Measurements from ENCODE around the gene IQUB.
"Not testable (repeated sequence)": the region's sequence is repeated elsewhere in the genome, so short reads cannot be mapped to it uniquely, and the experiment has no call there.

DNA sequence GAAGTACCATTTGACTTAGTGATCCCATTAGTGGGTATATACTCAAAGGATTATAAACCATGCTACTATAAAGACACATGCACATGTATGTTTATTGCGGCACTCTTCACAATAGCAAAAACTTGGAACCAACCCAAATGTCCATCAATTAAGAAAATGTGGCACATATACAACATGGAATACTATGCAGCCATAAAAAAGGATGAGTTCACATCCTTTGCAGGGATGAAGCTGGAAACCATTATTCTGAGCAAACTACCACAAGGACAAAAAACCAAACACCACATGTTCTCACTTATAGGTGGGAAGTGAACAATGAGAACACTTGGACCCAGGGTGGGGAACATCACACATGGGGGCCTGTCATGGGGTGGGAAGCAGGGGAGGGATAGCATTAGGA lies 56.3 kb downstream of the IQUB start:
- TF ChIP-seq, protein P1, sequence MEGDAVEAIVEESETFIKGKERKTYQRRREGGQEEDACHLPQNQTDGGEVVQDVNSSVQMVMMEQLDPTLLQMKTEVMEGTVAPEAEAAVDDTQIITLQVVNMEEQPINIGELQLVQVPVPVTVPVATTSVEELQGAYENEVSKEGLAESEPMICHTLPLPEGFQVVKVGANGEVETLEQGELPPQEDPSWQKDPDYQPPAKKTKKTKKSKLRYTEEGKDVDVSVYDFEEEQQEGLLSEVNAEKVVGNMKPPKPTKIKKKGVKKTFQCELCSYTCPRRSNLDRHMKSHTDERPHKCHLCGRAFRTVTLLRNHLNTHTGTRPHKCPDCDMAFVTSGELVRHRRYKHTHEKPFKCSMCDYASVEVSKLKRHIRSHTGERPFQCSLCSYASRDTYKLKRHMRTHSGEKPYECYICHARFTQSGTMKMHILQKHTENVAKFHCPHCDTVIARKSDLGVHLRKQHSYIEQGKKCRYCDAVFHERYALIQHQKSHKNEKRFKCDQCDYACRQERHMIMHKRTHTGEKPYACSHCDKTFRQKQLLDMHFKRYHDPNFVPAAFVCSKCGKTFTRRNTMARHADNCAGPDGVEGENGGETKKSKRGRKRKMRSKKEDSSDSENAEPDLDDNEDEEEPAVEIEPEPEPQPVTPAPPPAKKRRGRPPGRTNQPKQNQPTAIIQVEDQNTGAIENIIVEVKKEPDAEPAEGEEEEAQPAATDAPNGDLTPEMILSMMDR (IDR thresholded peaks at IDR 0.05), result not testable (repeated sequence)
- not testable (repeated sequence) for TF ChIP-seq ZNF416 (CRISPR knock-in tag; IDR thresholded peaks at IDR 0.05); EMX1 (CRISPR knock-in tag; IDR thresholded peaks at IDR 0.05); TEAD1 (CRISPR knock-in tag; IDR thresholded peaks at IDR 0.05); JUN (CRISPR knock-in tag; IDR thresholded peaks at IDR 0.05); JAZF1 (CRISPR knock-in tag; IDR thresholded peaks at IDR 0.05); NFE2L1 (CRISPR knock-in tag; IDR thresholded peaks at IDR 0.05); ESRRA (CRISPR knock-in tag; IDR thresholded peaks at IDR 0.05; ENCODE audit: borderline replicate concordance); ATF1 (CRISPR knock-in tag; IDR thresholded peaks at IDR 0.05)
- TF ChIP-seq, protein P2, sequence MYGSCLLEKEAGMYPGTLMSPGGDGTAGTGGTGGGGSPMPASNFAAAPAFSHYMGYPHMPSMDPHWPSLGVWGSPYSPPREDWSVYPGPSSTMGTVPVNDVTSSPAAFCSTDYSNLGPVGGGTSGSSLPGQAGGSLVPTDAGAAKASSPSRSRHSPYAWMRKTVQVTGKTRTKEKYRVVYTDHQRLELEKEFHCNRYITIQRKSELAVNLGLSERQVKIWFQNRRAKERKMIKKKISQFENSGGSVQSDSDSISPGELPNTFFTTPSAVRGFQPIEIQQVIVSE (CRISPR knock-in tag; IDR thresholded peaks at IDR 0.05; ENCODE audit: borderline replicate concordance), result not testable (repeated sequence)
- TF ChIP-seq, protein P3, sequence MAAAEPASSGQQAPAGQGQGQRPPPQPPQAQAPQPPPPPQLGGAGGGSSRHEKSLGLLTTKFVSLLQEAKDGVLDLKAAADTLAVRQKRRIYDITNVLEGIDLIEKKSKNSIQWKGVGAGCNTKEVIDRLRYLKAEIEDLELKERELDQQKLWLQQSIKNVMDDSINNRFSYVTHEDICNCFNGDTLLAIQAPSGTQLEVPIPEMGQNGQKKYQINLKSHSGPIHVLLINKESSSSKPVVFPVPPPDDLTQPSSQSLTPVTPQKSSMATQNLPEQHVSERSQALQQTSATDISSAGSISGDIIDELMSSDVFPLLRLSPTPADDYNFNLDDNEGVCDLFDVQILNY (CRISPR knock-in tag; IDR thresholded peaks at IDR 0.05), result not testable (repeated sequence)
- TF ChIP-seq, protein P4, sequence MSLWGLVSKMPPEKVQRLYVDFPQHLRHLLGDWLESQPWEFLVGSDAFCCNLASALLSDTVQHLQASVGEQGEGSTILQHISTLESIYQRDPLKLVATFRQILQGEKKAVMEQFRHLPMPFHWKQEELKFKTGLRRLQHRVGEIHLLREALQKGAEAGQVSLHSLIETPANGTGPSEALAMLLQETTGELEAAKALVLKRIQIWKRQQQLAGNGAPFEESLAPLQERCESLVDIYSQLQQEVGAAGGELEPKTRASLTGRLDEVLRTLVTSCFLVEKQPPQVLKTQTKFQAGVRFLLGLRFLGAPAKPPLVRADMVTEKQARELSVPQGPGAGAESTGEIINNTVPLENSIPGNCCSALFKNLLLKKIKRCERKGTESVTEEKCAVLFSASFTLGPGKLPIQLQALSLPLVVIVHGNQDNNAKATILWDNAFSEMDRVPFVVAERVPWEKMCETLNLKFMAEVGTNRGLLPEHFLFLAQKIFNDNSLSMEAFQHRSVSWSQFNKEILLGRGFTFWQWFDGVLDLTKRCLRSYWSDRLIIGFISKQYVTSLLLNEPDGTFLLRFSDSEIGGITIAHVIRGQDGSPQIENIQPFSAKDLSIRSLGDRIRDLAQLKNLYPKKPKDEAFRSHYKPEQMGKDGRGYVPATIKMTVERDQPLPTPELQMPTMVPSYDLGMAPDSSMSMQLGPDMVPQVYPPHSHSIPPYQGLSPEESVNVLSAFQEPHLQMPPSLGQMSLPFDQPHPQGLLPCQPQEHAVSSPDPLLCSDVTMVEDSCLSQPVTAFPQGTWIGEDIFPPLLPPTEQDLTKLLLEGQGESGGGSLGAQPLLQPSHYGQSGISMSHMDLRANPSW (CRISPR knock-in tag; conservative IDR thresholded peaks at IDR 0.05; ENCODE audit: low read depth), result not testable (repeated sequence)
